ENCODE data around the gene PSD.

PSD gene

GRCh38 chr10:102420181-102420713, 1.7 kb upstream of the PSD start:
- Histone ChIP-seq H3K9ac (ENCODE audit: low read depth, low read length) (peak overlapping the region; percentile 88), H3K9me3 (ENCODE audit: control insufficient read depth, insufficient read depth, low read length) (no peaks in the 10 kb centered on the region), H3K4me1 (ENCODE audit: insufficient read depth, low read length) (peaks cover 3% of the 10 kb centered on the region; the same call in 1 of the 2 replicates), H3K36me3 (ENCODE audit: insufficient read depth, low read length) (peaks cover 3% of the 10 kb centered on the region; the same call in 1 of the 2 replicates)

DNA sequence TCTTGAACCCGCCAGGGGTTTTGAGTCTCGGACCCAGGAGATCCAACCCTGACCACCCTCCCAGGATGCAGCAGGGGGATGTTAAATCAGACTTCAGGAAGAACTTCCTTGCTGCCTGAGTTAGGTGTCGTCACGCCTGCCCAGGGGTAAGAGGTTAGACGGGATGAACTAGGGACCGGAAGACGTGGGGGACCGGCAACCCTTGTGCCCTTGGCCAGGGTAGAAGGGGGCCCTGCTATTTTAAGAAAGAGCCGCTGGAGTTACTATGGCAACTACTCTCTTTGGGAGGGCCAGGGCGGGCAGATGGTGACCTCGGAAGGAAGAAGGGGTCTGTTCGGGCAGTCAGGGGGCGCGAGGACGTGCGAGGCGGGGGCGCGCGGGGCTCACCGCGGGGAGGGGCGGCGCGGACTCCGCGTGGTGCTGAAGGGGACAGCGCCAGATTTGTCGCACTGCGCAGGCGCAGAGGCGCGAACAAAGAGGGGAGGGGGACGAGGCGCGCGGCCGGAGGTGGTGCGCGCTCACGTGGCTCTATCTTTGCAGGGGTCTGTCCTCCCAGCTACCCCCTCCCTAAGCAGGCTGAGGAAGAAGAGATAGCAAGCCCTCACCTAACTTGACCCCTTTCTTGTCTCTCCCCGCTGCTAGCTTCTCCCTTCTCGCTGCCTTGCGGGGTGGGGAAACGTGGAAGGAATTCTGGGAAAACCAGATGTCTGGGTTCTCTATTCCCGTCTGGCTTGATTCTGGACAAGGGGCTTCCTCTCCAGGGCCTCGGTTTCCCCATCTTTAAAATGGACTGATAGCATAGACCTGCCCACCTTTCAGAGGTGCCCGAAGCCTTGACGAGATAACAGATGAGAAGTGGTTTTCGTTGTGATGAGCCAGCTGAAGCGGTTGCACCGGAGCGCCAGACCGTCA, 940 bp upstream of the PSD start:
- Histone ChIP-seq H3K4me1 (ENCODE audit: insufficient read depth, low read length) (peaks cover 3% of the 10 kb centered on the region; the same call in 1 of the 2 replicates), H3K36me3 (ENCODE audit: insufficient read depth, low read length) (peaks cover 2% of the 10 kb centered on the region; the same call in 1 of the 2 replicates), H3K9me3 (ENCODE audit: control insufficient read depth, insufficient read depth, low read length) (no peaks in the 10 kb centered on the region), H3K9ac (ENCODE audit: low read depth, low read length) (peak overlapping the region; percentile 88; the same call in 1 of the 2 replicates)

GRCh38 chr10:102416695-102417094, 1.9 kb downstream of the PSD start:
- Histone ChIP-seq H3K36me3 (ENCODE audit: insufficient read depth, low read length) (no peaks in the 10 kb centered on the region), H3K4me1 (ENCODE audit: insufficient read depth, low read length) (peaks cover 9% of the 10 kb centered on the region), H3K9me3 (ENCODE audit: control insufficient read depth, insufficient read depth, low read length) (no peaks in the 10 kb centered on the region), H3K9ac (ENCODE audit: low read depth, low read length) (no peak overlapping the region)

DNA sequence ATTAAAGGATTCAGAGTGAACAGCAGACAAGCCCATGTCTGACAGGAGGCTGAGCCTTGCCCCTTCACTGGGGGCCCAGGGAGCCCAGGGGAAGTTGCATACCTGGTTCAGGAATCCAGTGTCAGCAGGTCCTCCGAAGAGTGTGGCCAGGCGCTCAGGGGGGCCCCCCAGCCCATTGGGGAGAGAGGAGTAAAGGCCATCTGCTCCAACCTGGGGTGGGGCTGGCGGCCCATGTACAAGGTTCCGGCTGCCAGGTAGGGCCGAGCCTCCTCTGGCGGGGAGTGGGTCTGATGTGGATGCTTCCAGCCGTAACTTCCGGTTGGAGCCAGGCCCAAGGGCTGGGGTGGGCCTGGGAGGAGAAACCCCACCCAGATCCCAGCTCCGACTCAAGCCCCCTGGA, 2.3 kb downstream of the PSD start:
- no peaks in the 10 kb centered on the region for H3K36me3 ChIP-seq (ENCODE audit: insufficient read depth, low read length)
- H3K9me3 ChIP-seq (ENCODE audit: control insufficient read depth, insufficient read depth, low read length): no peaks in the 10 kb centered on the region
- peaks cover 12% of the 10 kb centered on the region for H3K4me1 ChIP-seq (ENCODE audit: insufficient read depth, low read length)
- H3K9ac ChIP-seq (ENCODE audit: low read depth, low read length): no peak overlapping the region

DNA sequence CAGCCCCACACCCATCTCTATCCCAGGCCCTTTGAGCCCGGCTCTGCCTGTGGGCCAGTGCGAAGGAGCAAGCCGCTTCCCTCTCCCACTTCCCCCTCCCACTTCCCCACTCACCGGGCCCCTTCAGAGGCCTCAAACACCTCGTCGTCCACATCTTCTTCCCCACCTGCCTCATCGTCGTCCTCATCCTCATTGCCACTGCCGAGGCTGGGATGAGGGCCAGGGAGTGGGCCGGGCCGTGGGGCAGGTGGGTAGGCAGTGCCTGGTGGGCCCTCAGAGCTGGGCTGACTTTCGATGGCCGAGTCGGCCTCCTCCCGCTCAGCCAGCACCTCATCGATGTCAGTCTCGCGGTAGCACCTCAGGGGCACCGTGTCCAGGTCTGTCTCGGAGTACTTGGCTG, 3.8 kb downstream of the PSD start:
- Histone ChIP-seq H3K36me3 (ENCODE audit: insufficient read depth, low read length) (no peaks in the 10 kb centered on the region), H3K4me1 (ENCODE audit: insufficient read depth, low read length) (peaks cover 21% of the 10 kb centered on the region), H3K9ac (ENCODE audit: low read depth, low read length) (no peak overlapping the region)

DNA sequence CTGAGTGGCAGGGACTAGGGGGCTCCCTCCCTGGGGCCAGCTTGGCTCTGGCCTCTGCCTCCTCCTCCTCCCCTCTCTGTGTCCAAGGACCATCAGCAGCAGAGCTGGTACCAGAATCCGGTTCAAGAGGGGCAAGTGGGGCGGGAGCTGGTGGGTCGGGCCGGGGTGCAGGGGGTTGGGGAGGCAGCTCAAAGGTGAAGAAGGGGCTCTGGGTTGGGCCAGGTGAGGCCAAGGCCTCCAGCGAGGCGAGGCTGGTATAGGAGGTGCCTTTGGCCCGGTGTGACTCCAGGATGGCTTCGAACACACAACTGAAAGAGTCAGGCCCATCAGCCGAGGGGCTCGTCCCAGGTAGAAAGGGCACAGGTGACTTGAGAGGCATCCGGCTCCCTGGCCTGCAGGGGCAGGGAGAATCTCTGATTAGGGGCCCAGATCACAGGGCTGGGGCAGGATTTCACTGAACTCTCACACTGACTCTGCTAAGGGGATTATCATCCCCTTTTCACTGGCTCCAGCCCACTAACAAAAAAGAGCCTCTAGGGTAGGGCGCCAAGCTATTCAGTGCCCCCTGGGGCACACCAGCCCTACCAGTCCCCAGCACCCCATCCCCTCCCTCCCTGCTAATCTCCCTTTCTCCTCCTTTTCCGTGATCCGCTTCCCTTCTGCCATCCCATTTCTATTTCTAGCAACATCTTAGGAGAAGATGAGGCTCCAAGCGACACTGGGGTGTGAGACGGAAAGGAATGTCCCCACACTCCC, 4.6 kb downstream of the PSD start:
- Histone ChIP-seq H3K9me3 (ENCODE audit: control insufficient read depth, insufficient read depth, low read length) (no peaks in the 10 kb centered on the region), H3K36me3 (ENCODE audit: insufficient read depth, low read length) (no peaks in the 10 kb centered on the region), H3K9ac (ENCODE audit: low read depth, low read length) (no peak overlapping the region), H3K4me1 (ENCODE audit: insufficient read depth, low read length) (peaks cover 24% of the 10 kb centered on the region)

More for the DNA sequence above, 3.8 kb downstream of the PSD start:
- H3K9me3 ChIP-seq (ENCODE audit: control insufficient read depth, insufficient read depth, low read length): no peaks in the 10 kb centered on the region

GRCh38 chr10:102413053-102413705, 5.4 kb downstream of the PSD start:
- Histone ChIP-seq H3K36me3 (ENCODE audit: insufficient read depth, low read length) (no peaks in the 10 kb centered on the region), H3K9ac (ENCODE audit: low read depth, low read length) (no peak overlapping the region), H3K9me3 (ENCODE audit: control insufficient read depth, insufficient read depth, low read length) (no peaks in the 10 kb centered on the region), H3K4me1 (ENCODE audit: insufficient read depth, low read length) (peaks cover 24% of the 10 kb centered on the region)

DNA sequence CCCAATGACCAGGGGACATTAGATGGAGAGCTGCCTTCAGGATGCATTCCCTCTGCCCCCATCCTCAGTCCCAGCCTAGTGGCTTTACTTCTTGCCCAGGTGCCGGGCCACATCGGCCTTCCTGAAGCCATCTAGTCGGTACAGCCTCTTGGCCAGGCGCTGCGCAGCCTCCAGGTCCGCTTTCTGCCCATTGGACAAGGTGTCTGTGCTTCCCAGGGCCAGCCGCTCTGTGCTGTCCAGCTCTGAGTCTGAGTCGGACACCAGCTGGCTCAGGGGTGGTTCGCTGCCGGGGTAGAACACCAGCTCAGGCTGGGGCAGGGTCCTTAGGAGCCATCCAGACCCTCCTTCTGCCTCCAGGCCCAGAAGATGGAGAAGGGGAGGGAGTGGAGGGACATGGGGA, 6.3 kb downstream of the PSD start:
- Histone ChIP-seq H3K9me3 (ENCODE audit: control insufficient read depth, insufficient read depth, low read length) (no peaks in the 10 kb centered on the region), H3K9ac (ENCODE audit: low read depth, low read length) (no peak overlapping the region), H3K36me3 (ENCODE audit: insufficient read depth, low read length) (no peaks in the 10 kb centered on the region), H3K4me1 (ENCODE audit: insufficient read depth, low read length) (peaks cover 24% of the 10 kb centered on the region)

- no peaks in the 10 kb centered on the region for H3K36me3 ChIP-seq (ENCODE audit: insufficient read depth, low read length)
- H3K9me3 ChIP-seq (ENCODE audit: control insufficient read depth, insufficient read depth, low read length): no peaks in the 10 kb centered on the region
- peaks cover 24% of the 10 kb centered on the region for H3K4me1 ChIP-seq (ENCODE audit: insufficient read depth, low read length)
- H3K9ac ChIP-seq (ENCODE audit: low read depth, low read length): peak overlapping the region; percentile 60; the same call in 1 of the 2 replicates
Observed at GRCh38 chr10:102411341-102412255, 7.0 kb downstream of the PSD start.

DNA sequence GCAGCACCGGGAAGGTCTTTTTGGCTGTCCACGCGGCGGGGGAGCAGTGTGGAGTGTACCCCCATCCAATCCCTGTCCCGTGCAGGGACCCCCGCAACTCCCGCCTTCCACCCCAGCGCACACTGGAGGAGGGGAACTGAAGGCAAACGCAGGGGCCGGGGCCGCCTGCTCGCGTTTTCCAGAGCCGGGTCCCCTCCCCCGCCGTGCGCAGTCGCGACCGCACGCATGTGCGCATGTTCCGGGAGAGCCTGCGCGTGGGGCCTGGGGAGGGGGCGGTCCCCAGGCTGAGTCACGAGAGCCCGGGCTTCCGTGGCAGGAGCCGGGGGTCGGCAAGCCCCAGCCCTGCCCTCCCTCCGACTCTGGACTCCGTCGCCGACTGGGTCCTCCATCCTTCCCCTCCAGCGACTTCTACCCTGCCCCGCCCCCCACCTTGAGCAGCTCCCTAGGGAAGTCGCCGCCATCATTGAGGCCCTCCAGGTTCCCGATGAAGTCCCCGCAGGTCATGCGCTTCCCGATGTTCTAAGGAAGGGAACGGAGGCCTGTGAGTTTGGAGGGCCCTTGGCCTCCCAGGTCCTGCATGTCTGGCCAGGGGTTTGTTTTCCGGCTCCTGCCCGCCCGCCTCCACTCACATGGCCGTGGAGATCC, 8.0 kb downstream of the PSD start:
- Histone ChIP-seq H3K9me3 (ENCODE audit: control insufficient read depth, insufficient read depth, low read length) (no peaks in the 10 kb centered on the region), H3K4me1 (ENCODE audit: insufficient read depth, low read length) (peaks cover 21% of the 10 kb centered on the region), H3K9ac (ENCODE audit: low read depth, low read length) (peak overlapping the region; percentile 60), H3K36me3 (ENCODE audit: insufficient read depth, low read length) (no peaks in the 10 kb centered on the region)

- Histone ChIP-seq H3K36me3 (ENCODE audit: insufficient read depth, low read length) (no peaks in the 10 kb centered on the region), H3K4me1 (ENCODE audit: insufficient read depth, low read length) (peaks cover 21% of the 10 kb centered on the region), H3K9ac (ENCODE audit: low read depth, low read length) (peak overlapping the region; percentile 60), H3K9me3 (ENCODE audit: control insufficient read depth, insufficient read depth, low read length) (no peaks in the 10 kb centered on the region)
Observed at GRCh38 chr10:102409604-102410428, 8.8 kb downstream of the PSD start.
